Esophagus mucosa (tissue), 1 donor: ENCODE data around the gene ALDH1L1. TPM values are rescaled to one million over a fixed set of nuclear protein-coding genes. Genes with fewer than 3 reads are reported as not detected.

Source experiments
- ATAC-seq: fragments of 200-7000 bp; cut with Tn5 transposase; one replicate; pipeline ENCODE4 v1.9.1; 2020
- total RNA-seq: library from RNA; stranded (reverse); gene quantifications from one replicate; pipeline ENCODE4 v1.2.4, GENCODE V29; 2023
- donor health status: DM: yes; HTN: yes; CAD: no.

ALDH1L1 gene
- total RNA-seq, 1 donor from 2014 or later, result 4.5 TPM

DNA sequence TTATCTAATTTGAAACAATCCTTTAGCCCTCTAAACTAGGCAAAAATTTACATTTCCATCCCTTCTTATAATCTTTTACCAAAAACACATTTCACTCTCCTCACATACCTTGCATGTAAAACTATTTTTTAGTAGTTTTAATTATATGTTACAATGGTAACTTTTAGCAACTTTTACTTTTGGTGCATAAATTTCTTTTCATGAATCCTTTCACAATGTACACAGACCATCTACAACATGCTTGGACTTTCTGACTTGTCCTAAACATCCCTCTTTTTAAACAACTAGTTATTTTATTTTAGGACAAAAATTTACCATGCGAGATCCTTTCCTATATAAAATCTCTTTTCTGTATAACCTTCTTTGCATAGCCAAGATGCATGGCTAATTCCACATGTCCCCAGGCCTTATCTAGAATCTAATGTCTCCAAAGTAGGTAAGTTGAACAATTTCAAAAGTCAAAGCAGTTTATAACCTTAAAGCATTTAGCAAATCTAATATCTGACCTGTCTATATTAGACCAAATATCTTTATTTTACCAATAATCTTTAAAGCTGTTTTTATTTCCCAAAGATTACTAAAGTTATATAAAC, 14.4 kb upstream of the ALDH1L1 start:
- no peak for ATAC-seq

DNA sequence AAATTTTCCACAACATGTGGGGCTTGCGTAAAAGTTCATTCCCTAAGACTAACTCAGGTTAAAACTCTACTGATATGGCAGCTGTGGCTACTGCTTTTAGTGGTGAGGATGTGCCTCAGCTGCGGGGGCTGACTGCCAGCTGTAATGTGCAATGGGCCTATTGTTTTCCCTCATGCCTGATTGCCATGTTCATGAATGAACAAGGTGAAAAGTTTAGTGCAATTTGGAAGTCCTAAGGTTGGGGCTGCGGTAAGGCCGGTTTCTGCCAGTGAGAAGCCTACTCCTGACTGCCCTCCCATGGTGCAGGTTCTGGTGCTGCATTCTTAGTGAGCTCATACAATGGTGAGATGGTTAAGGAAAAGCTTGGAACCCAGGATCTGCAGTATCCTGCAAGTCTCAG, 10.9 kb upstream of the ALDH1L1 start:
- no peak for ATAC-seq

DNA sequence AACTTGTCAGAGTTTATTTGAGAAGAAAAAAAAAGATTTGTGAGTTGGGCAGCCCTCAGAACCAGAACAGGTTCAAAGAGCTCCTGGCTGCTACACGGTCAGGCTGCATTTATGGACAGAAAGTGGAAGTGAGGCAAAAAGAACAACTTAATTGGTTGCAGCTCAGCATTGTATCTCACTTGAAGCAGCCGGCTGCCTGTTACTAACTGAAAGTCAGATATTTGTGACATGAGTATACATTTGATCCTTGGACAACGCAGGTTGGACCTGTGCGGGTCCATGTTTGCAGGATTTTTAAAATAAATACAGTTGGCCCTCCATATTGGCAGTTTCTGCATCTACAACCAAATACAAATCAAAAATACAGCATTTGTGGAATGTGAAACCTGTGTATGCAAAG, 7.5 kb upstream of the ALDH1L1 start:
- no peak for ATAC-seq

DNA sequence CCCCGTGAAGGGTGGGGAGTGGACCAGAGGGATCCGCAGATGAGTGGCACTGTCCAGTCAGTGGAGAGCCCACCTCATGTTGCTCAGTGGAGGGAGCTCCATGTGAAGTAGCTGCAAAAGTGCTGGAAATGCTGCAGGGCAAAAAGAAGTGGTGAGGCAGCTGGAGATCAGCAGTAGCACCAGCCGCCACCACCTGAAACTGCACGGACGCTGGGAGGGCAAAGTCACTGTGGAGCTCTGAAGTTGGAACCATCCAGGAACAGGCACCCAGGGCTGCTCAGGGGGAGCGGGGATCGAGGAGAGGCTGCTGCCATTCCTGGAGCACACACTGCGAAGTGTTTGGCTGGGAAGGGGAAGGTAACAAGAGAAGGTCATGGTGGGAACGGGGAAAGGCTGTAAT, 6.4 kb upstream of the ALDH1L1 start:
- ATAC-seq, result no peak

DNA sequence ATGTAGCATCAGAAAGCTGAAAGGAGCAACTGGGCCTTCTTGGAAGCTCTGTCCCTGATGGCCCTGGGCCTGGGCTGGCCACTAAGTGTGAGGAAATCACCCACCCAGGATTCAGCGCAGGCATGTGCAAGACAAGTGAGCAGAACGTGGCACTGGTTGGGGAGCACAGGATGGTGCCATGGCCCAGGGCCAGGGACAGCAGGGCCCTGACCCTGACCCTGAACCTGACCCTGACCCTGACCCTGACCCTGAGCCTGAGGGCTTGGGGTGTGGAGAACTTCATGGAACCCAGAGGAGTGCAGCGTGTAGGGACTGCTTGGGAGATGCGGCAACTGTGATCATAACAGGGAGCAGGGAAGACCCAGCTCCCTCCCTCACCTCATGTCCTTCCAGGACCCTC, 5.9 kb upstream of the ALDH1L1 start:
- peak; percentile 27 for ATAC-seq

DNA sequence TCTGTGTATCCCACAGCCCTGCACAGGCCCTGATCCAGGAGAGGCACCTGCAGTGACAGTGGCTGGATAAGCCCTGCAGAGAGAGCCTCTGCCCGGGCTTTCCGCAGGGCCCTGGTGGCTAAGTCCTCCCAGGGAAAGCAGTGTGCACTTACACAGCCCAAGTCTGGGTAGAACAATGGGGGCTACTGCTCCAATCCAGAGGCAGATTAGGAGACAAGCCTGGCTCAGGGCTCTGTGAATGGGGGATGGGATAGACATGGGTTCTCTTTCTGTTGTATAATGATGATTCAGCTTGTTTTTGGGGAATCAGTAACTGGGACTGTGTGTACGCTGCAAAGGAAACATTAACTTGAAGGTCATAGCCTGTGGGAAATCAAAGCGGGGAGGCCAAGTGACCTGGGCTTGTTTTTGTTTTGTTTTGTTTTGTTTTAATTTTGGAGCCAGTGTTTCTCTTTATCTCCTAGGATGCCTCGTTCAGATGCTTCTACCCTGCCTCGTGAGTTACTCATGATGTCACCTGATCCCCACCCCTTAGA, 4.1 kb upstream of the ALDH1L1 start:
- ATAC-seq, result no peak

DNA sequence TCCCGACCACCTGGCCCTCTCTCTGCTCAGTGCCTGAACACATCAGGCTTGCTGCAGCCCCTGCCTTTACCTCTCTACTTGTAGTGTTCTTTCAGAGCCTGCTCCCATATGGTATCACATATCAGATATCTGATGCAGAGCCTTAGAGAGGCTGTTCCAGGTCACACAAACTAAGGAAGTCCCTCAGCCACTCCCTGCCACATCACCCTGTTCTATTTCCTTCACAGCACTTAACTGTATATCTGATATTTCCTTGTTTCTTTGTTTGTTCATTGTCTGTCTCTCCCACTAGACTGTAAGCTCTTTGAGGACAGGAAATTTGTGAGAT, 976 bp upstream of the ALDH1L1 start:
- peak; percentile 75 for ATAC-seq

DNA sequence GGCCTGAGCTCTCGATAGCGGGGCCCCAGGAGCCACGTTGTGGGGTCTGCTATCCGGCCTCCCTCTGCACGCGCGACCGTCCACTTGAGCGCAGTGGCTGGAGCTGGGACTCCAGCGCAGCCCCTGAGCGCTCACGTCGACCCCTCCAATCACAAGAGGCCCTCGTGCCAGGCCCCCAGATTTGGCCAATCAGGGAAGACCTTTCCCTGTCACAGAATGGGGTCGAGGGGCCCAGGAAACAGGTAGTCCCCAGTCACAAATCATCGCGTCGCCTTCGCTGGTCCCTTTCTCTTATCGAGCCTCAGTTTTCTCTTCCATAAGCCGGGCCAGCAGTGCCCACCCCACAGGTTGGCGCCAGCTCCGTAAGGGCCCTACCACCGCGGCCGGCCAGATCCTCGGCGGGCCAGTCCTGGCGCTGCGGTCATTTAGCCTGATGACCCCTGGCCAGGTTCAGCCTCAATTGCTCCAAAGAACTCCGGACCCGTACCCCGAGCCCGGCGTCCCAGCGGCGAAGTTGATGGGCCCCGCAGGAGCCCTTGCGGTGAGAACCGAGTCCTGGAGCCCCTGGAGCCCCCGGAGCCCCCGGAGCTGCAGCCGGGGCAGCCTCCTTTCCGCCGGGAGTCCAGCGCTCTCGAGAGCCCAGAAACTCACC, 435 bp downstream of the ALDH1L1 start:
- ATAC-seq, result peak; percentile 9

DNA sequence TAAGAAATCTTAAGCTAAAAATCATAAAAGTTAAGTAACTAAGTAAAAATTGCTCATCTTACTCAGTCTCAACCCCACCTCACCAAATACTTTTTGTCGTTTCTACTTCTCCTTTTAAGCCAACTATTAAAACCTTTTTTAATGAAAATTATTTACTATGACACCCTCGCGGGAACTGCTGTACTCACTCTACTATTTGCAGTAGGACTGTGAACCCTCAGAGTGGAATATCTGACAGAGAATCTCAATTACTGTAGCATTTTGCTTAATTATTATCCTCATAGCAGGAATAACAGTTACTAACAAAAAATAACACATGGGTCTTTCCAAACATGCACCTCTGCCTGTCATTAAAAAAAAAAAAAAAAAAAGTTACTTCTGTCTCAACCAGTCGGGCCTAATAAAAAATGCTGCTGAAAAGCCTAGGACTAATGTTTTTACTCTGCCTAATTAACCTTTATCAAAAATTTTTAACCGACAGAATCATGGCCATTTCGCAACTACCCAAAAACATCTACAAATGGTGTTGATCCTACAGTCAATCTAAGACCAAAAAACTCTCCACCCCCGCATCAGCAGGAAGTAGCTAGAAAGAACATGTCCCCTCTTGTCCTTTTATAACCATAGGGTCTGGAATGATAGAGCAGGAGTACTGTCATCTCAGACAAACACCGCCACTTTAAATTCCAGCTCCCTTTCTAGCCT, 10.2 kb downstream of the ALDH1L1 start:
- ATAC-seq, result no peak

DNA sequence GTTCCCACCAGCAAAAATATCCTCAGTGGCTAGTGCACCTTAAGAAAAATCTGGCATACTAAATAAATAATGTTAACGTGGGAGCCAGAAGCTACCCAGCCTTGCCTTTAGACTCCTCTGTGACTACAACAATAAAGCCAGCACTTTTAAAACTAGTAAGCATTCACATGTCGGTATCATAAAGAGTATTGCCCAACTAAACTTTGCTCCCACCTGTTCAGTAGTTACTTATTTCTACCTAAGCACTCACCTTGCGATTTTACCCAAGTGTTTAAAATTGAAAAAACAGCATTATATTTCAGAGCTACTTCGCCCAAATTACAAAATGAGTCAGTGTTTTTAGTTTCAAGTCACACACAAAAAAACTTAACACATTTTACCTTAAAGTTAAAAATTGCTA, 12.8 kb downstream of the ALDH1L1 start:
- ATAC-seq, result no peak

DNA sequence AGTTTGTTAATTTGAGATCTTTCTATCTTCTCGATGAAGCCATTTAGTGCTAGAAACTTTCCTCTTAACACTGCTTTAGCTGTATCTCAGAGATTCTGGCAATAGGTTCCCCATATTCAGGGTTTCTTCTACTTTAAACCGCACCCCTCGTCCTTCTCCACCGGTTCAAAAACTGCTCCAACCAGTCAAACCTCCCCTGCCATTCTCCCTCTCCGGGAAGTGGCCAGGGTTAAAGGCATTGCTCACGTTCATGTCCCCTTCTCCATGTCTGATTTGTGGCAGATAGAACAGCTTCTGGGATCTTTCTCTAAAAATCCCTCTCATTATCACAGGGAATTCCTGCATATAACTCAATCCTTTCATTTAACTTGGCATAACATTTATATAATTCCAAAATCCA, 14.4 kb downstream of the ALDH1L1 start:
- ATAC-seq, result peak; percentile 78

DNA sequence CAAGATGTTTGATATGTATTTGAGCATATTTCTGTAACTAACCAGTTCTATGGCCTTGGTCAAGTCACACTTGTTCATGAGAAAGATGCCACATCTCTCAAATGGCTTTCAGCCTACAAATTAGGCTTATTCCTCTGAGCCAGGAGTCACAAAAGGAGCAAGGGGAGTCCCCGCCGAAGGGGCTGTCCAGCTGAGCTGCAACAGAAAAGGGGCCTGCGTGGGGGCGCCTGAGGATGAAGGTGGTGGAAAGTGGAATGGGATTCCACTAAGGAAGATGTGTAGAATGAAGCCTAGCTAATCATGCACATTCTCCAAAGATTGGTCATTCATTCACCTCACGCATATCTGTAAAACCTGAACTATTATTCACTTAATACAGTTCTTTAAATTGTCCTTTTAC, 19.1 kb downstream of the ALDH1L1 start:
- ATAC-seq, result no peak

DNA sequence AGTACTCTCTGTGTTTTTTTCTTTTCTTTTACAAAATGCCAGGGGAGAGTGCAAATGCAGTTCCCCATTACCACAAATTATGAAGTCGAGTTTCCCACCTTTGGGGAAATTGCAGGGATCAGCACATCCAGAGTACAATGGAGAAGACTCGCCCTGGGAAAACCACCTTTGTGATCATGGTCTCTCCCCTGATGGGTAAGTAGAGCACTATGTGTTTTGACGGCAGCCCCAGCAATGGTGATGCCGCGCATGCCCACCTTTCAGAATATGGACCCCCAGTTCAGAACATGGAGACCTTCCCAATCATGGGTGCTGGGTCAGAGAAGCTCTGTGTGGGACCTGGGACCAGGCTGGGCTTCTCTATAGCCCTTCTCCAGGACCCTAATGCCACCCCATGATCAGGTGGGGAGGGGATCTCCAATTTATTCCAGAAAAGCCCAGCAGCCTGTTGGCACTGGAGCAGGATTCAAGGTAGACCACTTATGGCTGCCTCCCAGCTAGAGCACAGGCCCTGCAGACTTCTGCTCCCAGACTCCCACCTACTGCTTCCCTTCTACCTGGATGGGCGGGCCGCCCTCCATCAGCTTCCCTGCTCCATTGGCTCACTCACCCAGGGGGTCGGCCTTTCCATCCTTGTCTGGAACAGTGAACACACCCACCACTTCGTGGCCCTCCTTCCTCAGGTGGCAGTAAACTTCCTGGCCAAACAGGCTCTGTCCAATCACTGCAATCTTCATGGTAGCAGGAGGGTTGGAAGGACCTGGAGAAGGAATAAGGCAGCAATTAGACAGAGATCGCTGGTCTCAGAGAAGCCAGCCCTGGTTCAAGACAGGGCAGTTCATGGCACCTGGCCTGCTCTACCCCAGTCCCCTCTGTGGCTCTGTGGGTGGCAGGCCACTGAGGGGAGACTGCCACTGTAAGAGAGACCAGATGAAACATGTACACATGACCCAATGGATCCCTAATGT, 19.9 kb downstream of the ALDH1L1 start:
- ATAC-seq, result peak; percentile 9

DNA sequence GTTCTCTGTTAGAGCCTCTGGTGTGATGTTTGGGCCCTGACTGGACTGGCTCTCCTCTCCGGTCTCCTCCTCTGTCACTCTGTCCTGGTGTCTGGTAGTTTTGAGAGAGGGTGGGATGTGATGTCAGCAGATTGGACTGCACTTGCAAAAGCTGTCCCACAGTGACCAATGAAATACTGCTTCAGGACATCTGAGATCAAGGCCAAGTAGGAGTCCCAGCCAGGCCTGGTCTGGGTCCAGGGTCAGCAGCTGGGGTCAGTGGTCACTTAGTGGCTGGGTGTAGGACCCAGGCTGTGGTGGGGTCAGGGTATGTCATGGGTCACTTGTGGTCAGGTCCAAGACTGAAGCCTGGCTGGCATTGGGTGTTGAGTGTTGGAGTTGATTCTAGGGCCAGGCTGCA, 20.9 kb downstream of the ALDH1L1 start:
- no peak for ATAC-seq

DNA sequence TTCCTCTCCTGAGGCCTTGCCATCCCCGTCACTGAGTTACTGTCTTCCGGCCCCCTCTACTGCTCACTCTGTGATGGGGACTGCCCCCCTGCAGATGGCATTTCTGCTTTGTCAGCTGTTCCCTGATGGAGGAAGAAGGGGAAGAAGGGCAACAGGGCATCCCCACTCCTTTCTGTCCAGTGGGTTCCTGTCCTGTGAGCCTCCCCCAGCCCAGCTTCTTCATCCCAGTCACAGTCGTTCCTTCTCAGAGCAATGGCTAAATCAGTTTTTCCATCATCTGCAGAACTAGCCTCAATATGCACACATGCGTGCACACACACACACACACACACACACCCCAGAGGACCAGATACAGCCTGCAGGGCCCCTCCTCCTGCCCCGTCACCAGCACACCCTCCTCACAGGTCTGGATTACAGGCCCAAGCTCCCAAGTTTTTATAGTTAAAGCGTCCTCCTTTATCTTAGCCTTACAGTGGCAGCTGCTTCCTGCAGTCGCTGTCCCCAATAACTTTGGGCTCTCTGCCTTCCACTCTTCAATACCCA, 21.4 kb downstream of the ALDH1L1 start:
- ATAC-seq, result no peak

DNA sequence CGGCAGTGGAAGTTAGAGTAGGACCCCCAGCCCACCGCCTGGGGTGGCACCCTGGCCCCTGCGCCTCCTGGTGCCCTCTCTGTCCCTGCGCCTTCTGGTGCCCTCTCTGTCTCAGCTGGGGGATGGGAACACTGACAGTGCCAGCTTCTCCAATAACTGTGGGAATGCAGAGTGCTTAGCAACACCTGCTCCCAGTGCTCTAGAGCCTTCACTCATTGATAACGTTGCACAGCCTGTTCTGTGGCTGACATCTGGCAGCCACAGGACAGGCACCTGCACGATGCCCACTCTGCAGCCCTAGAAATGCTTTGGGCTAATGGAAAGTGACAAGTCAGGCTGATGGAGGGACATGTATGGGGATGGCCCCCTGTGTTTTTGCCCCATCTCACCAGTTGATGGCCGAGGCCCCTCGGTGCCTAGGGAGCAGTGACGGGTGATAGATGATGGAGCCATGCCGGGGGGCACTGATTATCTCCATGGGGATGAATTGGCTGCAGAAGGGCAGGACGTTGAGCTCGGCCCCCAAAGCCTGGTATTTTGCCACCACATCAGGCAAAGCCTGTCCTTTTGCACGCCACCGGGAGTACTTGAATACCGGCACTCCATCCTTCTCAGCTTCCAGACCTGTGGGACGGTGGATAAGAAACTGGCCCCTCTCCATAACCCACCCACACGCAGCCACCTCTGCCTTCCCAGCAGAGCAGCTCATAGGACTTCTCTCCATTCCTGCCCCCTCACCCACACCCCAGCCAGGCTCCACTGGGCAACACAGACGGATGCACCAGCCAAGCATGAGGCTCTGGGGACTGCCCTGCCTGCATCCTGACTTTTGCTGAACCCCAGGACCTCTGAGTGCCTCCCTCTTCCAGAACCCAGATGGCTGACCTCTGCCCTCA, 22.1 kb downstream of the ALDH1L1 start:
- ATAC-seq, result no peak

DNA sequence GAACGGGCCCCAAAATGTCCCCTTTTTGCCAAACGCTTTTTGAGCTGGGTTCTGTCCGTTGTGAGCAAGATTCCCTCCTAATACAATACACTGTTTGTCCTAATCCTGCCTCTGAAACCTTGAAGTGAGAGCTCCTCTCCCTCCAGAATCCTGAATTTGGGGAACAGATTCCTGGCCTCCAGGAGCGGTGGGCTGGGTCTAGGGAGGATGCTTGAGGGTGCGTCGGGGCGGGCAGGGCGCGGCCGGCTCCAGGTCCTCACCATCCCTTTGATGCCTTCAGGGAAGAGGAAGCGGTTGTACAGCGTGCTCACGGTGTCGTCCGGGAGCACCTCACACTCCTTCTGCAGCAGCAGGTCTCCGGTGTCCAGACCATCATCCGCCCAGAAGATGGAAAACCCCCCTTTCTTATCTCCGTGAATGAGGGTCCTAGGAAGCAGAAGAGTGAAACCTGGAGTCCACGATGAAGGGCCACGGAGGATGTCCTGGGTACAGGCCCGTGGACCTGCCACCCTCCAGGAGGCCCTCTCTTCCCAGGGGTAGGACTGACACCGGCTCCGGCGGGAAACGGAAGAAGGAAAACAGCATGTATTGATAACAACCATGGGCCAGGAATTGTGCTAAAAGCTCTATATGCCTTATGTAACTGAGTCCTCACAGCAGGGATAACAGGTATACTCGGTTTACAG, 23.2 kb downstream of the ALDH1L1 start:
- ATAC-seq, result no peak

DNA sequence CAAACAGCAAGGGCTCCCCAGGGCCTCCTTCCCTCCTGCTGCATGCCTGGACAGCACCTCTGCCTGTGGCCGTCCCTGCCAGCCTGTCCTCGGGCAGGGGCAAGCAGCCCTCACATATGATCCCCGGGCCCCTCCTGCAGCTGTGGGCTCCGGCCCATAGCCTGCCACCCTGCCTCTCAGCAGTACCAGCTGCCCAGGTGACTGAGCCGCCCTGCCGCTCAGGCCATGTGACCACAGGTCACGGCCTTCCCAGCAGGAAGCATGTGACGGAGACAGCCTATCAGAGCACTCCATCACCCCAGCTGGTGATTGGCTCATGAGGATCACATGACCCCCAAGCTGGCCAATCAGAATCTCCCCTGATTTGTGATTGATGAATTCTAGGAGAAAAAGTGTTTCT, 23.9 kb downstream of the ALDH1L1 start:
- no peak for ATAC-seq

DNA sequence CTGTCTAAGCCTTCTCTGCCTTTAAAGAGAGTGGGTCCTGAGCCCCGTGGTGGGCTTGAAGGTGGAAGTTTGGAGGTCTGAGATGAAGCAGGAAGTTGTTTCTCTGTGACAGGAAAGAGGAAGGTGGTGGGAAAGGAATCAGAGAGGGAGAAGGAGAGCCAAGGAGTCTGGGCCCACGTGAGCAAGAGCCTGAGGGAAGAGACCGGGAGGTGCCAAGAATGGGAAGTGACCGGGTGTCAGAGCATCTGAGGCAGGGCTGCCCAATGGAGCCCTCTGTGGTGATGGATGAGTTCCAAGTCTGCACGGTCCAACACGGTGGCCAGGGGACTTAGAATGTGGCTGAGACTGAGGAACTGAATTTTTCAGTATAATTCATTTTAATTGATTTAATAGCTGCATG, 24.6 kb downstream of the ALDH1L1 start:
- ATAC-seq, result no peak

DNA sequence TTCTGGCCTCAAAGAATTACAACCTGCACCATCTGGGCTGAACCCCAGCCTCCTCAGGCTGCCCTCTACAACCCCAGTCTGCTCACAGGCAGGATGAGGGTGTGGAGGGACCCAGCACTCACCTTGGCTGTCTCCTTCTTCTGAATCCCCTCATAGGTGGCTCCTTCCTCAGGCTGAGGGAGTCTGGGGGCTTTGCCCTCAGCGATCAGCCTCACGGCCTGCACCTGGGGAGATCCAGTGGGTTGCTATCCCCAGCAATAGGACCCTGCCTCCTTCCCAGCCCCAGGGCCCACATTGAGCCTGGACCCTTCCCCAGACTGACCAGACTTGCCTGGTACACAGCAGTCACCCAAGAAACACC, 25.1 kb downstream of the ALDH1L1 start:
- no peak for ATAC-seq
